GM19328 (cell line): ENCODE data around the gene AHSP.
"Not testable (repeated sequence)": the region's sequence is repeated elsewhere in the genome, so short reads cannot be mapped to it uniquely, and the experiment has no call there.

Source experiments
- ATAC-seq: cut with Tn5 transposase; IDR thresholded peaks from one replicate; pipeline ENCODE4 v1.9.1; 2021; ENCODE audit warnings: mild to moderate bottlenecking, moderate library complexity; ENCODE audit not compliant: unreplicated experiment

AHSP gene

GRCh38 chr16:31527734-31528274 lies at the start of gene AHSP:
AHSP (plus strand) TSS chr16:31527900; CDS start chr16:31528140, 240 bp downstream.
- no peak for ATAC-seq

GRCh38 chr16:31478956-31479355 lies 48.7 kb upstream of the AHSP start:
- no peak for ATAC-seq

- no peak for ATAC-seq
These were observed 47.9 kb upstream of the AHSP start for GRCh38 chr16:31479751-31480150.

GRCh38 chr16:31480851-31481536 lies 46.7 kb upstream of the AHSP start:
- ATAC-seq, result no peak

GRCh38 chr16:31483081-31483480 lies 44.6 kb upstream of the AHSP start, which contains the start of gene SLC5A2:
SLC5A2 (plus strand) TSS chr16:31483123; CDS start chr16:31483137, 14 bp downstream.
- ATAC-seq, result no peak

- ATAC-seq, result not testable (repeated sequence)
These were observed 43.7 kb upstream of the AHSP start for GRCh38 chr16:31484048-31484447.

- ATAC-seq, result no peak
These were observed 43.1 kb upstream of the AHSP start for GRCh38 chr16:31484491-31485171.

- ATAC-seq, result no peak
These were observed 42.1 kb upstream of the AHSP start for GRCh38 chr16:31485571-31485970.

- no peak for ATAC-seq
These were observed 41.7 kb upstream of the AHSP start for GRCh38 chr16:31486045-31486444.

GRCh38 chr16:31487071-31487719 lies 40.5 kb upstream of the AHSP start:
- no peak for ATAC-seq

- ATAC-seq, result peak; percentile 62
These were observed 39.8 kb upstream of the AHSP start for GRCh38 chr16:31487720-31488467.

- no peak for ATAC-seq
These were observed 39.0 kb upstream of the AHSP start for GRCh38 chr16:31488468-31489297.

- no peak for ATAC-seq
These were observed 38.5 kb upstream of the AHSP start for GRCh38 chr16:31489298-31489564.

GRCh38 chr16:31489616-31490584 lies 37.8 kb upstream of the AHSP start:
- ATAC-seq, result no peak

GRCh38 chr16:31491778-31492418 lies 35.8 kb upstream of the AHSP start:
- no peak for ATAC-seq

- no peak for ATAC-seq
These were observed 34.1 kb upstream of the AHSP start for GRCh38 chr16:31493506-31494125.

- ATAC-seq, result no peak
These were observed 31.0 kb upstream of the AHSP start for GRCh38 chr16:31496670-31497069.

GRCh38 chr16:31498493-31498892 lies 29.2 kb upstream of the AHSP start:
- ATAC-seq, result no peak
